Measurements from ENCODE around the gene ZP2.
"Not testable (repeated sequence)": the region's sequence is repeated elsewhere in the genome, so short reads cannot be mapped to it uniquely, and the experiment has no call there.

The ZP2 gene

DNA sequence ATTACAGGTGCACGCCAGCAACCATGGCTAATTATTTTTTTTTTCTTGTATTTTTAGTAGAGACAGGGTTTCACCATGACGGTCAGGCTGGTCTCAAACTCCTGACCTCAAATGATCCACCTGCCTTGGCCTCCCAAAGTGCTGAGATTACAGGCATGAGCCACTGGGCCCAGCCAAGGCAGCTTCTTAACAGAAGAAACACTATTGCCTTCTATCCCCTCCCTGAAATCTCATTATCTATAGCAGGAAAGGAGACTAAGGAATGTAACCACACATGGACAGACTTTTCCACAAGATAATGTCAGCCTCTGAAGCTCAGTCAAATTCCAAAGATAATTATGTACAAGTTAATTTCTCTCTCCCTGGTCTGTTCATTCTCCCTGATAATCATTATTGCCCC lies 5.7 kb upstream of the ZP2 start:
- no peak for DNase-seq (ENCODE audit: low read depth, low spot score)

- no peak for DNase-seq (ENCODE audit: low read depth, low spot score)
Measured at GRCh38 chr16:21214086-21214485, 2.7 kb upstream of the ZP2 start.

DNA sequence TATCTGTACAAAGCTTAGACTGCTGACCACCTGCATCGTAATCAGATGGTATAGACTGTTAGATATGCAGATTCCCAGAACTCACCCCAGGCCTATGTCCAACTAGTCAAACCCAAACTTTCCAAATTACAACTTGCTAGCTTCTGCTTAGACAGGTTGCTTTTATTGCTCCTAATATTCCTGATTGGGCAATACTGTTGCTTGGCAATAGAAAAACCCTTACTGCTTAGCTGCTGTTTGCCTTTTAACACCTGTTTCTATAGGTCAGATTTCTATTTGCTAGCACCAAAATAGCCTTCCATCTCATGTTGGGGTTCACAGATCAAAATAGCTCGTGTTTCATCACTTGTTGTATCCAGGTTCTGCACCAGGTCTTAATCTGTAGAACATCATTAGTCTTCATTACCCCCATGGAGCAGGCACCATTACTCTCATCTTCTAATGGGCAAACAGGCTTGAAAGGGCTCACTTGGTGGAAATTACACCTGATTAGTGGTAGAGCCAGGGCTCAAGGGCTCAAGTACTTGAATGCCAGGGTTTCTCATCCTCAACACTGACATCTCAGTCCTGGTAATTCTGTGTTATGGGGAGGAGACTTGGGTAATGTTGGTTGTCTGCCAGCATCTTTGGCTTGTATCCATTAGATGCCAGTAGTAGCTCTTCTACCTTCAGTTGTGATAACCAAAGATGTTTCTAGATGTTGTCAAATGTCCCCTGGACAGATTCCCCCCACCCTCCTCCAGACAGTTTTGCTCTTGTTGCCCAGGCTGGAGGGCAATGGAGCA lies 2.7 kb downstream of the ZP2 start:
- DNase-seq (ENCODE audit: low read depth, low spot score) = no peak

DNA sequence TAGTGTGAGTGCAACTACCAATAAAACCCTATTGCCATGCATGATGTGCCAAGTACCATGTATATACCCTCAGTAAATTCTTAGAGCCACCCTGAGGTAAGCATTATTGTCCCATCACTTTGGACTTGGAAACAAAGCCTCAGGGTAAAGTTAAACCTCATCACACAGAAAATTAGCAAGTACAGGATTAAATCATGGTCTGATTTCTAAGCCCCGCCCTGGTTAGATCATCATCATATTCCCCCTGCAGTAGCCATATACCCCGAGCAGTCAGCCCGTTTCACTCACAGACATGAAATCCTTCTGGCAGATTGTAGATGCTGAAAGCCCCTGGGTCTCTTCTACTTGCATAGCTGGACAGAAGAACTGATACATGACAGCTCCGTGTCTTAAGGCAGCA lies 4.8 kb downstream of the ZP2 start:
- DNase-seq (ENCODE audit: low read depth, low spot score) = no peak

- DNase-seq (ENCODE audit: low read depth, low spot score) = no peak
Measured at GRCh38 chr16:21205303-21205702, 6.1 kb downstream of the ZP2 start.

DNA sequence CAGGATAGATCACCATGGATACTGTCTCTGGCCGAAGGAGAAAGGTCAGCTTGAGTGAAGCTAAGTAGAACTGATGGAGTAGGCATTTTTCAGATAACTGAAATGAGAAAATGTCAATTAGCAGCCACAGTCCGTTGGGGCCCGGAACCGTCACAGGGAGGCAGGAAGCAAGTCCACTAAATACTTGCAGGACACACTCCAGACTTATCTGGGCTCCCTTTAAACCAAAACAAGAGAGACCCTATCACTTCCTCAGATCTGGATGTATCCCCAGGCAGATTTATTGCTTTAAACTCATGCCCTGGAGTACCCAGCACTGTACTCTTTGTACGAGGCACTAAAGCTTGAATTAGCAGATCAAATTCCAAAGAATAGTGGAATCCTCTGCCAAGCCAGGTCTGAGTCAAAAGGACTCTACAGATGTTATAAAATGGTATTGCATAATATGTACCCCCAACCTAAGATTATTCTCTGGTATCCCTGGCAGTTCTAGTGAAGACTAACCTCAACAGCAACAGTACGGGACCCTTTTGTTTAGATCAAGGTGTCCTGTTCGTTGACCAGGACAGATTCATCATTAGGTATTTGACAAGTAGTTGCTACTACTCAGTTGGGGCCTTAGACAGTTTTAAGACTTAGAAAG lies 8.1 kb downstream of the ZP2 start:
- DNase-seq (ENCODE audit: low read depth, low spot score) = peak; percentile 11

DNA sequence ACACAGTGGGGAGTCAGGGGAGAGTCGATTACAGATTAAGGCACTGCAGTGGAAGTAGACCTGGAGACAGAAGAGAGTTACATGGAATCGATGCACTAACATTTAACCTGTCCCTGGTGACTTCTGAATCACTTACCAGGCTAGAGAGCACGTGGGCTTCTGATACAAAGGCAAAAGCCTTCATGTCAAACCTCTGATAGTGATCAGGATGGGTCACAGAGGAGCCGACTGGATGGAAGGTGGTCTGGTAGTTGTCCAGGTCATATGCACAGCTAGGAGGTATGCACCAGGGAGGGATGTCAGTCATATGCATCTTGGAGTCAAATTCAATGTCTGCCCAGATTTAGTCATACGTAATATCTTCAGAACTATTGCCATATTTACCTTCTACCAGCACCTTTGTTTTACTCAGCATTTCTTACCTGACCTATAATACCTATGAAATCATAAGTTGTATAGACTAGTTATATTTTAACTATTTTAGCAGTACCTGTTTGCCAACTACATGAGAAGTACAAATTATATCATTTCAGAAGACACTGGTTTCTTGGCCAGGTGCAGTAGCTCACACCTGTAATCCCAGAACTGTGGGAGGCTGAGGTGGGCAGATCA lies 11.7 kb downstream of the ZP2 start:
- no peak for DNase-seq (ENCODE audit: low read depth, low spot score)

- DNase-seq (ENCODE audit: low read depth, low spot score) = no peak
Measured at GRCh38 chr16:21197621-21198020, 13.8 kb downstream of the ZP2 start.

DNA sequence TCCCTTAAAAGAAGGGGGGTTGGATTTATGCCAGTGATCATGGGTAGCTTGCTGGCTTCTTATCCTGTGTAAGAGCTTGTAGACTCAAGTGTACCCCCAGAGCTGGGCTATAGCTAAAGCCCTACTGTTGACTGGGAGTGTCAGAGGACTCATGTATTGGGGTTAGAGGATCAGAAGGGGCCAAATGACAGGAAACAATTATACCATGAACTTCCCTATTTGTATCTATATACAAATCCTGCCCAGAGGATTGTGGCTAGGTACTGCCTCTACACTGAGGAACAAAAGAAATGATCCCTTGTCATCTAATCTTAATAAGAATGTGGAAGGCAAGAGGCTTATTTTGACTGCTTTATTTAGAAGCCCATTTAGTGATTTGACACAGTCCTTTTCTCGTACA lies 14.3 kb downstream of the ZP2 start:
- no peak for DNase-seq (ENCODE audit: low read depth, low spot score)

GRCh38 chr16:21195330-21195729 lies 16.0 kb downstream of the ZP2 start:
- not testable (repeated sequence) for DNase-seq (ENCODE audit: low read depth, low spot score)

GRCh38 chr16:21194771-21195301 lies 16.5 kb downstream of the ZP2 start:
- DNase-seq (ENCODE audit: low read depth, low spot score) = no peak

DNA sequence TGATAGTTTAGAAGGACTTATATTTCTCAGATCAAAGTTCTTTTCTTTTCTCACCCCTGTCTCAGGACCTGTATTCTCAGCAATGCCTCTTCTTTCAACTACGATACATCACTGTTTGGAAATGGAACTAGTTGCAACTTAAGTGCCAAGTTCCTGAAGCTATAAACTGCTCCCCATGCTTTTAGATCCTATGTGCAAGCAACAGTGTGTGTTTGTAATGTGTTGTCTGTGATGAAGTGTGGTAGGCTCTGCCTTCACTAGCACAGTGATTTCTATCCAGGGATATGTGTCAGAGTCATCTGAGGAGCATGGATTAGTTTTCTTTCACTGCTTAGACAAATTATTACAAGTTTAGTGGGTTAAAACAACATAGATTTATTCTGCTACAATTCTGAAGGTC lies 18.4 kb downstream of the ZP2 start:
- no peak for DNase-seq (ENCODE audit: low read depth, low spot score)

- DNase-seq (ENCODE audit: low read depth, low spot score) = no peak
Measured at GRCh38 chr16:21190599-21190998, 20.8 kb downstream of the ZP2 start.

DNA sequence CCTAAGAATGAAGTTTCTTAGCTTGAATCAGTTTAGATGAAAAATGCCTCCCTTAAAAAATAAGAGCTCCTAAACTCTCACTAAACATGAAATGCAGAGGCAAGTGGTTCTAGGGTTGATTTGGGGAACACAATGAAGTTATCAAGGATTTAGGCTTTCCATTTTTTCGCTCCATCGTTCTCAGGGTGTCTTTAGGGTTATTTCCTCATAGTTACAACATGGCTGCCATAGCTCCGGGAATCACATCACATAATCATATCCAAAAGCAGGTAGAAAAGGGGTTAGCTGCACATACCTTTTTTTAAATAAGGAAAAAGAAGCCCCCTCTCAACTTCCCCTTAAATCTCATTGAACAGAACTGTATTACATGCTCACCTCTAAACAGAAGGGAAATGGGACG lies 21.4 kb downstream of the ZP2 start:
- DNase-seq (ENCODE audit: low read depth, low spot score) = no peak

GRCh38 chr16:21189311-21189710 lies 22.1 kb downstream of the ZP2 start:
- no peak for DNase-seq (ENCODE audit: low read depth, low spot score)

DNA sequence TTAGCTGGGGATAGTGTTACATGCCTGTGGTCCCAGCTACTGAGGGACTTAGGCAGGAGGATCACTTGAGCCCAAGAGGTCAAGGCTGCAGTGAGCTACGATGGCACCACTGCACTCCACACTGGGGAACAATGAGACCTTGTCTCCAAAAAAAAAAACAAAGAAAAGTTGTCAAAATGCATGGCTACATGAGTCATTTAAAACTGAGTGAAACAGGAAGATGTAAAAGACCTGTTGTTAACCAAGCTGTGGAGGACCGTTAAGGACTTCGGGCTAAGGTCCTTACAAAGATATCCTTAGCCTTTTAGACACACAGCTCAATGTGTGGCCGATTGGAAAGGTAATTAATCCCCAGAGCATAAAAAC lies 25.1 kb downstream of the ZP2 start:
- no peak for DNase-seq (ENCODE audit: low read depth, low spot score)

- no peak for DNase-seq (ENCODE audit: low read depth, low spot score)
Measured at GRCh38 chr16:21185659-21186325, 25.6 kb downstream of the ZP2 start.

- DNase-seq (ENCODE audit: low read depth, low spot score) = no peak
Measured at GRCh38 chr16:21184834-21185233, 26.5 kb downstream of the ZP2 start.

DNA sequence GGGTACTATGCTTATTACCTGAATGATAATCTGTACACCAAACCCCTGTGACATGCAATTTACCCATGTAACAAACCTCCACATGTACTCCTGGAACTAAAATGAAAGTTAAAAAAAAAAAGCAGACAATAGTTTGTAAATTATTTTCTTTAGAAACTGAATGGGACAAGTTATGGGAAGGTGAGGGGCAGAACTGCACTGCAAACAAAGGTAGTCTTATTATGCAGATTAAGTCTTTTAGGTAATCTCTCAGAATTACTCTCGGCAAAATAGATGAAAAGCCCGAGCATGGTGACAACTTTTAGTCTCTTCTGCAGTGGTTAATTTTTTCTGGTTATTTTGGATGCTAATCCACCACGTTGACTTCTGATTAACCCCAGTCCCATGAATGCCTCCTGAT lies 27.4 kb downstream of the ZP2 start:
- no peak for DNase-seq (ENCODE audit: low read depth, low spot score)

- no peak for DNase-seq (ENCODE audit: low read depth, low spot score)
Measured at GRCh38 chr16:21179983-21180365, 31.4 kb downstream of the ZP2 start.

- DNase-seq (ENCODE audit: low read depth, low spot score) = no peak
Measured at GRCh38 chr16:21179126-21179982, 32.0 kb downstream of the ZP2 start.

Data from ELF-1 (cell line).